Body of pancreas (tissue), 4 donors: ENCODE measurements around the gene CDC16. TPM values are rescaled to one million over a fixed set of nuclear protein-coding genes. Genes with fewer than 3 reads are reported as not detected.

Experiments
- ATAC-seq: fragments of 150-250 bp; one replicate; pipeline ENCODE4 v1.9.1; 2016
- DNase-seq, 4 donors: peaks; one replicate each; pipeline ENCODE4 v3.0.0-alpha.2; 2019
- H3K27ac ChIP-seq, 4 donors: fragments of 200-600 bp; sonication (generic); 1 replicate in 3 of 4; 2 replicates in 1 of 4; pipeline versions ENCODE4 v1.5.1 to v1.6.1; 2016 to 2019; ENCODE audit warnings: mild to moderate bottlenecking in 1 of 4, mixed read lengths in 1 of 4, moderate library complexity in 1 of 4
- H3K27me3 ChIP-seq, 2 donors: fragments of 200-600 bp; sonication (generic); one replicate each; pipeline ENCODE4 v1.6.0; 2016; ENCODE audit warnings: mild to moderate bottlenecking in 1 of 2
- H3K36me3 ChIP-seq, 2 donors: fragments of 200-600 bp; sonication (generic); replicated peaks in 1 of 2; 2 replicates each; pipeline ENCODE4 v1.5.1; 2016; ENCODE audit warnings: low read depth in 2 of 2; ENCODE audit not compliant: insufficient read depth in 1 of 2
- H3K4me1 ChIP-seq: fragments of 200-600 bp; sonication (generic); one replicate; pipeline ENCODE4 v1.6.0; 2016
- H3K4me3 ChIP-seq, 2 donors: fragments of 200-600 bp; sonication (generic); 1 replicate in 1 of 2; 2 replicates in 1 of 2; pipeline ENCODE4 v1.5.1; 2016 to 2019
- H3K9me3 ChIP-seq, 3 donors: fragments of 200-600 bp; sonication (generic); 1 replicate in 2 of 3; 2 replicates in 1 of 3; pipeline ENCODE4 v1.5.1; 2016
- POLR2A ChIP-seq, 3 donors: fragments of 450-650 bp; IDR thresholded peaks; one replicate each; pipeline ENCODE4 v1.6.1; 2016; ENCODE audit warnings: antibody characterized with exemption in 3 of 3, mild to moderate bottlenecking in 2 of 3
- WGBS, 2 donors: methylation state at CpG; one replicate each; pipeline ENCODE4 v1.1.5; 2017; 5-methylcytosine and 5-hydroxymethylcytosine counted together
- intact Hi-C: fragments of 100-400 bp; cut with DNase I; formaldehyde crosslinking; loops from one replicate; pipeline ENCODE4 v1.15.1; 2023
- total RNA-seq, 2 donors: library from RNA; depleted of rRNA; stranded (reverse); fragments of >200 nt; gene quantifications; one replicate each; pipeline ENCODE4 v1.1.0, GENCODE V29; 2016
- TF ChIP-seq, protein P1 (sequence below), 7 experiments: fragments of 450-650 bp in 4 of 7; fragments of 200-600 bp in 3 of 7; sonication (generic) in 3 of 7; IDR thresholded peaks; one replicate each; pipeline ENCODE4 v1.5.1; 2016 to 2019; ENCODE audit warnings: antibody characterized with exemption in 7 of 7

CDC16 gene
- total RNA-seq, 2 donors from 2014 or later: 46.7 to 63.9 TPM

- ATAC-seq (no peak), DNase-seq (no peak)
- WGBS, 2 donors: 84 to 86% methylated on average over 10 of the region's 10 CpGs
- no peaks in the 10 kb centered on the region for H3K27me3 ChIP-seq
- TF ChIP-seq POLR2A (IDR thresholded peaks at IDR 0.05): no peak
- TF ChIP-seq, protein P1, sequence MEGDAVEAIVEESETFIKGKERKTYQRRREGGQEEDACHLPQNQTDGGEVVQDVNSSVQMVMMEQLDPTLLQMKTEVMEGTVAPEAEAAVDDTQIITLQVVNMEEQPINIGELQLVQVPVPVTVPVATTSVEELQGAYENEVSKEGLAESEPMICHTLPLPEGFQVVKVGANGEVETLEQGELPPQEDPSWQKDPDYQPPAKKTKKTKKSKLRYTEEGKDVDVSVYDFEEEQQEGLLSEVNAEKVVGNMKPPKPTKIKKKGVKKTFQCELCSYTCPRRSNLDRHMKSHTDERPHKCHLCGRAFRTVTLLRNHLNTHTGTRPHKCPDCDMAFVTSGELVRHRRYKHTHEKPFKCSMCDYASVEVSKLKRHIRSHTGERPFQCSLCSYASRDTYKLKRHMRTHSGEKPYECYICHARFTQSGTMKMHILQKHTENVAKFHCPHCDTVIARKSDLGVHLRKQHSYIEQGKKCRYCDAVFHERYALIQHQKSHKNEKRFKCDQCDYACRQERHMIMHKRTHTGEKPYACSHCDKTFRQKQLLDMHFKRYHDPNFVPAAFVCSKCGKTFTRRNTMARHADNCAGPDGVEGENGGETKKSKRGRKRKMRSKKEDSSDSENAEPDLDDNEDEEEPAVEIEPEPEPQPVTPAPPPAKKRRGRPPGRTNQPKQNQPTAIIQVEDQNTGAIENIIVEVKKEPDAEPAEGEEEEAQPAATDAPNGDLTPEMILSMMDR (IDR thresholded peaks at IDR 0.05): no peak
- intact Hi-C loops: no loop called here
- H3K36me3 ChIP-seq: peaks cover 6 to 17% of the 10 kb centered on the region in 2 donors
- no peaks in the 10 kb centered on the region for H3K4me1 ChIP-seq
- H3K9me3 ChIP-seq: no peaks in the 10 kb centered on the region
- no peak overlapping the region for H3K4me3 ChIP-seq
- no peak overlapping the region for H3K27ac ChIP-seq
These were observed 61.8 kb downstream of the CDC16 start for GRCh38 chr13:114296448-114296847.

DNA sequence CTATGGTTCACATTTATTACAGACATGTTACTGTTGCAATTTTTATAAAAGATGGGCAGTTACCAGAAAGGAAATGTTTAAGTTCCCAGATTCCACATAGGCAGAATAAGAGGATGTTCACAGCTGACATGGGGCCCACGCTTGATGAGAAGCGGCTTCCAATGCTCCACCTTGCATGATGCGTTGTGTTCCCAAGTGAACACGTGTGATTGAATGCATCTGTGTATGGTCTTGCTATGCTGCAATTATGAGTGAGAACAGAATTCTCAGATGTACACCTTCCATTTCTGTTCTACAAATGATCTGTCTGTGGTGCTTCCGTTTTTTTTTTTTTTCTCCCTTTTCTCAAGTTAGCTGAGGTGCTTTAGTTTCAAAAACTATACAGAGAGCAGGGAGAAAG lies 62.2 kb downstream of the CDC16 start:
- Histone ChIP-seq H3K4me1 (no peaks in the 10 kb centered on the region), H3K36me3 (peaks cover 6 to 18% of the 10 kb centered on the region in 2 donors), H3K27me3 (no peaks in the 10 kb centered on the region), H3K4me3 (no peak overlapping the region), H3K9me3 (no peaks in the 10 kb centered on the region), H3K27ac (no peak overlapping the region)
- no peak for ATAC-seq
- TF ChIP-seq POLR2A (IDR thresholded peaks at IDR 0.05): no peak
- TF ChIP-seq, protein P1 (IDR thresholded peaks at IDR 0.05): no peak
- intact Hi-C loops: no loop called here
- WGBS, 2 donors: 84 to 92% methylated on average over 5 of the region's 5 CpGs
- no peak for DNase-seq

DNA sequence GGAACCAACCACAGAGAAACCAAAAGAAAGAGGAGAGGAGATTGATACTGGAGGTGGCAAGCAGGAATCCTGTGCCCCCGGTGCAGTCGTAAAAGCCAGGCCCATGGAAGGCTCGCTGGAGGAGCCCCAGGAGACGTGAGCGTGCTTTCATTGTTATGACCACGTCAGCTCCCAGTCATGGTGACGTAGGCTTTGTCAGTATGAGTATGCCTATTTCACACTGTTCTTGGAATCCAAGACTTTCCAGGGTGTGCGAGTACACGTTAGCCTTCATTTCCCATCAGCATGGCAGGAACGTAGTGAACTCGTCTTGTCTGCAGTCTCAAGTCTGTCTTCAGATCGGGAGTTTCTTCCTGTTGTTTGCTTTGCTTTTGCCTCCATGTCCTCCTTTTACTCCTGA lies 64.2 kb downstream of the CDC16 start:
- peaks cover 0 to 16% of the 10 kb centered on the region in 2 donors for H3K36me3 ChIP-seq
- no peak for TF ChIP-seq POLR2A (IDR thresholded peaks at IDR 0.05)
- TF ChIP-seq, protein P1 (IDR thresholded peaks at IDR 0.05): no peak
- H3K4me1 ChIP-seq: peaks cover 10% of the 10 kb centered on the region
- DNase-seq (no peak), ATAC-seq (no peak)
- H3K9me3 ChIP-seq: no peaks in the 10 kb centered on the region
- no peak overlapping the region for H3K27ac ChIP-seq
- H3K4me3 ChIP-seq: no peak overlapping the region
- 84 to 89% methylated on average over 12 of the region's 12 CpGs for WGBS, 2 donors
- intact Hi-C loops: no loop called here
- no peaks in the 10 kb centered on the region for H3K27me3 ChIP-seq

GRCh38 chr13:114299604-114300305 lies 65.1 kb downstream of the CDC16 start:
- 93 to 95% methylated on average over 12 of the region's 12 CpGs for WGBS, 2 donors
- intact Hi-C loops: no loop called here
- Histone ChIP-seq H3K27me3 (no peaks in the 10 kb centered on the region), H3K4me1 (peaks cover 19% of the 10 kb centered on the region), H3K9me3 (no peaks in the 10 kb centered on the region), H3K36me3 (peaks cover 0 to 16% of the 10 kb centered on the region in 2 donors), H3K27ac (no peak overlapping the region), H3K4me3 (no peak overlapping the region)
- ATAC-seq (no peak), DNase-seq (no peak)
- TF ChIP-seq POLR2A (IDR thresholded peaks at IDR 0.05): no peak
- TF ChIP-seq, protein P1 (IDR thresholded peaks at IDR 0.05): no peak
